Hepatic stellate cell (primary cell): ENCODE results near the gene DCLRE1A.

Source experiments
- DNase-seq: peaks from one replicate; pipeline ENCODE4 v3.0.0; 2011; ENCODE audit warnings: low spot score

DCLRE1A gene

GRCh38 chr10:113788604-113789083 is 65.2 kb downstream of the DCLRE1A start:
- peak; percentile 51 for DNase-seq
